Ramos (cell line): Measurements from ENCODE around the gene CLEC2D.

Experiments used
- in situ Hi-C: fragments of 300-500 bp; cut with MboI; formaldehyde crosslinking; loops from one replicate; pipeline ENCODE4 v1.14.3; 2022; ENCODE audit warnings: low sequenced_read_pairs; ENCODE audit not compliant: unreplicated experiment

CLEC2D gene

GRCh38 chr12:9721394-9722092, 52.0 kb downstream of the CLEC2D start:
- in situ Hi-C loops, result no loop called here

- in situ Hi-C loops, result no loop called here
These were observed 54.5 kb downstream of the CLEC2D start for GRCh38 chr12:9724023-9724422.

GRCh38 chr12:9725213-9725870, 55.8 kb downstream of the CLEC2D start:
- in situ Hi-C loops, result loop anchor here (25.0 kb wide), 1 partner anchor 837 kb away; no protein-coding TSS in a partner anchor

- in situ Hi-C loops, result loop anchor here (25.0 kb wide), 1 partner anchor 834 kb away; no protein-coding TSS in a partner anchor
These were observed 58.3 kb downstream of the CLEC2D start for GRCh38 chr12:9727813-9728212.

GRCh38 chr12:9729082-9729481, 59.6 kb downstream of the CLEC2D start:
- in situ Hi-C loops, result loop anchor here (25.0 kb wide), 1 partner anchor 833 kb away; no protein-coding TSS in a partner anchor

GRCh38 chr12:9730011-9730410, 60.5 kb downstream of the CLEC2D start:
- in situ Hi-C loops, result loop anchor here (10.0 to 25.0 kb wide), 2 partner anchors 655 to 832 kb away; no protein-coding TSS in a partner anchor

GRCh38 chr12:9730591-9730990, 61.1 kb downstream of the CLEC2D start:
- in situ Hi-C loops, result loop anchor here (10.0 to 25.0 kb wide), 2 partner anchors 654 to 832 kb away; no protein-coding TSS in a partner anchor

- in situ Hi-C loops, result loop anchor here (10.0 to 25.0 kb wide), 2 partner anchors 653 to 831 kb away; no protein-coding TSS in a partner anchor
These were observed 61.9 kb downstream of the CLEC2D start for GRCh38 chr12:9731393-9731792.

- in situ Hi-C loops, result loop anchor here (10.0 to 25.0 kb wide), 2 partner anchors 653 to 831 kb away; no protein-coding TSS in a partner anchor
These were observed 62.3 kb downstream of the CLEC2D start for GRCh38 chr12:9731797-9732196.

- in situ Hi-C loops, result loop anchor here (10.0 to 25.0 kb wide), 2 partner anchors 652 to 829 kb away; no protein-coding TSS in a partner anchor
These were observed 63.5 kb downstream of the CLEC2D start, which contains the start of gene CLECL1 for GRCh38 chr12:9732921-9733461. Gene CLECL1, minus strand, starts transcription at chr12:9733097.

- in situ Hi-C loops, result loop anchor here (5.0 to 25.0 kb wide), 3 partner anchors 88 to 827 kb away; no protein-coding TSS in a partner anchor
These were observed 66.1 kb downstream of the CLEC2D start for GRCh38 chr12:9735601-9736000.

- in situ Hi-C loops, result loop anchor here (5.0 to 25.0 kb wide), 3 partner anchors 90 to 825 kb away; no protein-coding TSS in a partner anchor
These were observed 67.6 kb downstream of the CLEC2D start for GRCh38 chr12:9736936-9737705.

GRCh38 chr12:9738905-9739304, 69.4 kb downstream of the CLEC2D start:
- in situ Hi-C loops, result loop anchor here (5.0 to 25.0 kb wide), 3 partner anchors 92 to 823 kb away; no protein-coding TSS in a partner anchor

GRCh38 chr12:9739404-9740105, 70.0 kb downstream of the CLEC2D start:
- in situ Hi-C loops, result loop anchor here (5.0 to 25.0 kb wide), 3 partner anchors 92 to 823 kb away; no protein-coding TSS in a partner anchor

- in situ Hi-C loops, result loop anchor here (25.0 kb wide), 1 partner anchor 822 kb away; no protein-coding TSS in a partner anchor
These were observed 70.7 kb downstream of the CLEC2D start for GRCh38 chr12:9740106-9740750.

- in situ Hi-C loops, result loop anchor here (25.0 kb wide), 1 partner anchor 821 kb away; no protein-coding TSS in a partner anchor
These were observed 72.2 kb downstream of the CLEC2D start for GRCh38 chr12:9741726-9742125.

- in situ Hi-C loops, result loop anchor here (25.0 kb wide), 1 partner anchor 820 kb away; no protein-coding TSS in a partner anchor
These were observed 73.1 kb downstream of the CLEC2D start for GRCh38 chr12:9742661-9743060.

GRCh38 chr12:9745199-9745598, 75.7 kb downstream of the CLEC2D start:
- in situ Hi-C loops, result loop anchor here (5.0 to 25.0 kb wide), 2 partner anchors 52 to 817 kb away; no protein-coding TSS in a partner anchor
